Hepatic stellate cell (primary cell): ENCODE results near the gene SMYD4.
A peak's percentile ranks its signal among the peaks of the same experiment; 100 is the strongest.
"Not testable (repeated sequence)": the region's sequence is repeated elsewhere in the genome, so short reads cannot be mapped to it uniquely, and the experiment has no call there.

Experiments used
- DNase-seq: peaks from one replicate; pipeline ENCODE4 v3.0.0; 2011; ENCODE audit warnings: low spot score

SMYD4 gene

GRCh38 chr17:1830288-1830687 is 586 bp upstream of the SMYD4 start:
- peak; percentile 16 for DNase-seq

- peak; percentile 15 for DNase-seq
These were observed 498 bp downstream of the SMYD4 start for GRCh38 chr17:1829216-1829591.

- DNase-seq = no peak
These were observed 9.0 kb downstream of the SMYD4 start for GRCh38 chr17:1820528-1821252.

GRCh38 chr17:1813088-1813487 is 16.6 kb downstream of the SMYD4 start:
- DNase-seq = no peak

- DNase-seq = no peak
These were observed 19.1 kb downstream of the SMYD4 start for GRCh38 chr17:1810450-1811103.

- not testable (repeated sequence) for DNase-seq
These were observed 19.9 kb downstream of the SMYD4 start for GRCh38 chr17:1809815-1810214.

- DNase-seq = no peak
These were observed 21.1 kb downstream of the SMYD4 start for GRCh38 chr17:1808644-1809043.

GRCh38 chr17:1807890-1808289 is 21.8 kb downstream of the SMYD4 start:
- DNase-seq = no peak

- no peak for DNase-seq
These were observed 26.4 kb downstream of the SMYD4 start for GRCh38 chr17:1803280-1803679.

- DNase-seq = no peak
These were observed 27.3 kb downstream of the SMYD4 start for GRCh38 chr17:1802429-1802828.

- DNase-seq = no peak
These were observed 29.0 kb downstream of the SMYD4 start for GRCh38 chr17:1800712-1801111.

GRCh38 chr17:1800240-1800639 is 29.5 kb downstream of the SMYD4 start:
- DNase-seq = no peak

- DNase-seq = not testable (repeated sequence)
These were observed 31.9 kb downstream of the SMYD4 start for GRCh38 chr17:1797846-1798245.

GRCh38 chr17:1797323-1797722 is 32.4 kb downstream of the SMYD4 start:
- DNase-seq = no peak

GRCh38 chr17:1796800-1797199 is 32.9 kb downstream of the SMYD4 start:
- peak; percentile 27 for DNase-seq

GRCh38 chr17:1793447-1793806 is 36.3 kb downstream of the SMYD4 start:
- DNase-seq = no peak

GRCh38 chr17:1792495-1793446 is 36.9 kb downstream of the SMYD4 start:
- no peak for DNase-seq

- no peak for DNase-seq
These were observed 39.8 kb downstream of the SMYD4 start for GRCh38 chr17:1789936-1790335.

- peak; percentile 97 for DNase-seq
These were observed 42.3 kb downstream of the SMYD4 start for GRCh38 chr17:1787301-1787902.

- no peak for DNase-seq
These were observed 43.0 kb downstream of the SMYD4 start for GRCh38 chr17:1786708-1787107.

- no peak for DNase-seq
These were observed 43.8 kb downstream of the SMYD4 start for GRCh38 chr17:1785930-1786329.
